Fibroblast of skin of abdomen (primary cell): ENCODE measurements around the gene GKN2. TPM values are rescaled to one million over a fixed set of nuclear protein-coding genes. Genes with fewer than 3 reads are reported as not detected.

ENCODE experiments used
- DNase-seq: peaks from one replicate; pipeline ENCODE4 v3.0.0-alpha.2; 2013
- polyA plus RNA-seq, 2 experiments: library from polyadenylated mRNA; unstranded; fragments of 120-200 nt; gene quantifications; one replicate each; pipeline ENCODE4 v1.2.1, GENCODE V29; 2013; ENCODE audit not compliant: insufficient read length in 2 of 2

Gene GKN2
- polyA plus RNA-seq (2013, experiment 1 of 2; ENCODE audit: insufficient read length), result not detected
- polyA plus RNA-seq (2013, experiment 2 of 2; ENCODE audit: insufficient read length), result not detected

GRCh38 chr2:68952887-68953521 is at the start of gene GKN2:
Gene GKN2, minus strand, starts transcription at chr2:68952893. Its CDS starts 32 bp downstream, at chr2:68952861.
- no peak for DNase-seq

GRCh38 chr2:69001879-69002278 is 49.2 kb upstream of the GKN2 start:
- DNase-seq, result no peak

GRCh38 chr2:68997401-68997800 is 44.7 kb upstream of the GKN2 start:
- peak; percentile 21 for DNase-seq

- no peak for DNase-seq
These were observed 43.2 kb upstream of the GKN2 start for GRCh38 chr2:68995916-68996315.

- DNase-seq, result peak; percentile 80
These were observed 42.2 kb upstream of the GKN2 start for GRCh38 chr2:68994864-68995263.

GRCh38 chr2:68993660-68994059 is 41.0 kb upstream of the GKN2 start:
- DNase-seq, result no peak

- DNase-seq, result no peak
These were observed 40.2 kb upstream of the GKN2 start for GRCh38 chr2:68992933-68993332.

- no peak for DNase-seq
These were observed 39.6 kb upstream of the GKN2 start for GRCh38 chr2:68992341-68992740.

GRCh38 chr2:68989035-68989434 is 36.3 kb upstream of the GKN2 start:
- DNase-seq, result no peak

- DNase-seq, result no peak
These were observed 34.4 kb upstream of the GKN2 start for GRCh38 chr2:68987021-68987503.

- DNase-seq, result no peak
These were observed 28.3 kb upstream of the GKN2 start for GRCh38 chr2:68980956-68981355.

- DNase-seq, result no peak
These were observed 25.4 kb upstream of the GKN2 start for GRCh38 chr2:68978098-68978497.

GRCh38 chr2:68977453-68977852 is 24.8 kb upstream of the GKN2 start:
- DNase-seq, result no peak

- no peak for DNase-seq
These were observed 23.2 kb upstream of the GKN2 start for GRCh38 chr2:68975844-68976243.

- no peak for DNase-seq
These were observed 22.4 kb upstream of the GKN2 start for GRCh38 chr2:68974946-68975665.

- peak; percentile 37 for DNase-seq
These were observed 21.6 kb upstream of the GKN2 start, which contains the start of gene GKN1 for GRCh38 chr2:68974251-68974650. Gene GKN1, plus strand, starts transcription at chr2:68974636. Its CDS starts 42 bp downstream, at chr2:68974678.

- peak; percentile 95 for DNase-seq
These were observed 19.0 kb upstream of the GKN2 start for GRCh38 chr2:68971591-68972231.

GRCh38 chr2:68970566-68971265 is 18.0 kb upstream of the GKN2 start:
- peak; percentile 10 for DNase-seq

GRCh38 chr2:68969736-68970490 is 17.2 kb upstream of the GKN2 start:
- no peak for DNase-seq

- no peak for DNase-seq
These were observed 15.5 kb upstream of the GKN2 start for GRCh38 chr2:68968221-68968620.

GRCh38 chr2:68964282-68964681 is 11.6 kb upstream of the GKN2 start:
- no peak for DNase-seq

GRCh38 chr2:68961380-68961779 is 8.7 kb upstream of the GKN2 start:
- no peak for DNase-seq
